Ovary (tissue), 9 donors: ENCODE data around the gene GSK3A. TPM values are rescaled to one million over a fixed set of nuclear protein-coding genes. Genes with fewer than 3 reads are reported as not detected.

Source experiments
- DNase-seq, 5 donors: peaks; one replicate each; pipeline ENCODE4 v3.0.0-alpha.2; 2019 to 2020
- H3K27ac ChIP-seq, 2 donors: fragments of 200-600 bp; one replicate each; pipeline versions ENCODE4 v1.5.1 to v1.8.0; 2019 to 2022
- H3K27me3 ChIP-seq: fragments of 200-600 bp; one replicate; pipeline ENCODE4 v1.8.0; 2022
- H3K36me3 ChIP-seq: fragments of 200-600 bp; sonication (generic); one replicate; pipeline ENCODE4 v1.5.1; 2019
- H3K4me1 ChIP-seq: one replicate; pipeline ENCODE4 v1.8.1; 2013; ENCODE audit warnings: mild to moderate bottlenecking, moderate library complexity; ENCODE audit not compliant: insufficient read depth
- H3K4me3 ChIP-seq: fragments of 200-600 bp; sonication (generic); one replicate; pipeline ENCODE4 v1.5.1; 2017
- H3K9me3 ChIP-seq, 2 donors: fragments of 200-600 bp in 1 of 2; sonication (generic) in 1 of 2; one replicate each; pipeline versions ENCODE4 v1.5.1 to v1.8.1; 2013 to 2019; ENCODE audit warnings: mild to moderate bottlenecking in 1 of 2, moderate library complexity in 1 of 2
- CTCF ChIP-seq, 3 donors: fragments of 450-650 bp in 2 of 3; fragments of 200-600 bp in 1 of 3; IDR thresholded peaks; one replicate each; pipeline versions ENCODE4 v1.5.1 to v1.8.0; 2016 to 2022; ENCODE audit warnings: antibody characterized with exemption in 3 of 3, mild to moderate bottlenecking in 1 of 3
- EP300 ChIP-seq: sonication (generic); formaldehyde crosslinking; IDR thresholded peaks from one replicate; pipeline ENCODE4 v1.6.1; 2017; ENCODE audit warnings: antibody characterized with exemption
- POLR2A ChIP-seq: fragments of 450-650 bp; IDR thresholded peaks from one replicate; pipeline ENCODE4 v1.6.1; 2017; ENCODE audit warnings: antibody characterized with exemption, mild to moderate bottlenecking, moderate library complexity
- WGBS, 3 donors: extraction: QIAGEN DNeasy Blood & Tissue Kit in 1 of 3; methylation state at CpG; one replicate each; pipeline versions ENCODE4 v1.1.5 to v1.1.7; 2013 to 2017; 5-methylcytosine and 5-hydroxymethylcytosine counted together
- intact Hi-C, 4 donors: fragments of 100-400 bp; cut with DNase I; formaldehyde crosslinking; loops; one replicate each; pipeline versions ENCODE4 v1.11.0 to v1.15.1; 2022 to 2023
- polyA plus RNA-seq, 2 donors: library from polyadenylated mRNA; stranded (reverse); fragments of 200-250 nt in 1 of 2; fragments of 350-450 nt in 1 of 2; fragmentation: Illumina TruSeq in 1 of 2; extraction: RNeasy Lipid Tissue Mini Kit (QIAGEN cat#74804) in 1 of 2; gene quantifications; one replicate each; pipeline ENCODE4 v1.2.3, GENCODE V29; 2013 to 2014
- total RNA-seq, 7 donors: library from RNA; depleted of rRNA in 2 of 7; stranded (reverse); fragments of >200 nt in 2 of 7; fragmentation: NEBNext Ultra II Directional in 3 of 7; extraction: Animal tissue kit (Norgen Biotek cat#: 25700) in 3 of 7; gene quantifications; one replicate each; pipeline versions ENCODE4 v1.1.0 to v1.2.4, GENCODE V29; 2016 to 2023
- donor health status: DM: no; HTN: no; CAD: no; lungs with moderate emphysema.
- donor health status: DM: no; HTN: no; CAD: no.
- donor health status: Bipolar disorder and iron deficiency.
- donor health status: DM: yes; HTN: yes; CAD: no.
- donor health status: DM: no; HTN: no; CAD: no.
- donor health status: DM: yes; HTN: yes; CAD: no.

The GSK3A gene
- total and polyA plus RNA-seq, 9 donors, result 16.0 to 40.9 (median 34.9) TPM

DNA sequence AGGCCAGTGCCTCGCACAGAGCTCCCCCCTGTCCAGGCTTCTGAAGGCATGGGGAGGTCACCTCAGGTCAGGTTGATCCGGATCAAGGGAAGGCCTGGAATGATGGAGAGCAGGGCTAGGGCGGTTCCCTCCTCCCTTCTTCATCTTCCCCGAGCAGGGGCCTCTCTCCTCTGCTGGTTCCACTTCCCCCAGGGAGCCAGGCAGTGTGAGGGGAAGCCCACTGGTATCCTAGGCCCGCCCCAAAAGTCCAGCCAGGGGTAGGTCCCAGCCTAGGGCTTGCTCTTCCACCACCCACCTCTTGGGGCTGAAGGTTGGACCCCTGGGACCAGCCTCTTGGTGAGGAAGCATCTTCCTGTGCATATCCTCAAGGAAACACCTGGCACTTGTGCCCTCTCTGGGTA lies 43.1 kb upstream of the GSK3A start:
- no peak for TF ChIP-seq CTCF (IDR thresholded peaks at IDR 0.05)
- no peak for TF ChIP-seq POLR2A
- TF ChIP-seq EP300, result no peak
- H3K27me3 ChIP-seq, result no peaks in the 10 kb centered on the region
- H3K36me3 ChIP-seq, result no peaks in the 10 kb centered on the region
- DNase-seq, result peak in 4 of 5 donors; percentile 43 to 54 (median 53)
- intact Hi-C loops, result loop anchor here in 2 of 4 donors (5.0 kb wide), 1 partner anchor 38 kb away; no protein-coding TSS in a partner anchor
- peak overlapping the region; percentile 64 for H3K4me3 ChIP-seq
- WGBS, 3 donors, result 31 to 34% (median 34%) methylated on average over 5 of the region's 5 CpGs
- no peaks in the 10 kb centered on the region for H3K9me3 ChIP-seq
- H3K27ac ChIP-seq, result peak overlapping the region; percentile 78 to 86
- peaks cover 31% of the 10 kb centered on the region for H3K4me1 ChIP-seq

GRCh38 chr19:42284591-42285341 lies 42.4 kb upstream of the GSK3A start:
- Histone ChIP-seq H3K4me3 (peak overlapping the region; percentile 64), H3K4me1 (peaks cover 31% of the 10 kb centered on the region), H3K36me3 (no peaks in the 10 kb centered on the region), H3K9me3 (no peaks in the 10 kb centered on the region), H3K27ac (peak overlapping the region; percentile 78 to 86), H3K27me3 (no peaks in the 10 kb centered on the region)
- WGBS, 3 donors, result 4% methylated on average over 29 to 40 of the region's 41 CpGs
- DNase-seq, result peak in 4 of 5 donors; percentile 55 to 75 (median 72)
- TF ChIP-seq POLR2A (no peak), CTCF (IDR thresholded peaks at IDR 0.05) (no peak), EP300 (no peak)
- intact Hi-C loops, result loop anchor here in 2 of 4 donors (5.0 kb wide), 1 partner anchor 37 kb away; no protein-coding TSS in a partner anchor

DNA sequence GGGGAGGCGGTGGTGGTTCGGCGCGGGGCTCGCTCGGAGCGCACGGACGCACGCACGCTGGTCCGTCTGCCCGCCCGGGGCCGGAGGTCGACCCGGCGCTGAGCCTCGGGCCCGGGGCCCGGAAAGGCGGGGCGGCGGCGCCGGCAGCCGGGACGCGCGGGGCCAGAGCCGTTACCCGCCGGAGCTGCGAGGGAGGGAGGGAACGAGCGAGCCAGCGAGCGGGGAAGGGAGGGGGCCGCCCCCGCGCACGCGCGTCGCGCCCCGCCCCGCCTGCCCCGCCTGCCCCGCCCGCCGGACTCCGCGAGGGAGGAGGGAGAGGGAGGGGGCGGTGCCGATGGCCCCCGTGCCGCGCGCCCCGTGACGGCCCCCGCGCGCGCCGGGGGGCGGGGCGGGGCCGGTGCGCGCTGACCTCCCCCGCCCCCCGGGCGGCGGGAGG lies 41.7 kb upstream of the GSK3A start:
- Histone ChIP-seq H3K27ac (peak overlapping the region; percentile 92 to 98), H3K9me3 (no peaks in the 10 kb centered on the region), H3K4me1 (peaks cover 35% of the 10 kb centered on the region), H3K27me3 (no peaks in the 10 kb centered on the region), H3K4me3 (peak overlapping the region; percentile 64), H3K36me3 (no peaks in the 10 kb centered on the region)
- intact Hi-C loops, result no loop called here
- 2% methylated on average over 25 to 73 of the region's 76 CpGs for WGBS, 3 donors
- TF ChIP-seq POLR2A (peak; percentile 82), EP300 (no peak)
- peak; percentile 86 to 90 (median 90) for DNase-seq

DNA sequence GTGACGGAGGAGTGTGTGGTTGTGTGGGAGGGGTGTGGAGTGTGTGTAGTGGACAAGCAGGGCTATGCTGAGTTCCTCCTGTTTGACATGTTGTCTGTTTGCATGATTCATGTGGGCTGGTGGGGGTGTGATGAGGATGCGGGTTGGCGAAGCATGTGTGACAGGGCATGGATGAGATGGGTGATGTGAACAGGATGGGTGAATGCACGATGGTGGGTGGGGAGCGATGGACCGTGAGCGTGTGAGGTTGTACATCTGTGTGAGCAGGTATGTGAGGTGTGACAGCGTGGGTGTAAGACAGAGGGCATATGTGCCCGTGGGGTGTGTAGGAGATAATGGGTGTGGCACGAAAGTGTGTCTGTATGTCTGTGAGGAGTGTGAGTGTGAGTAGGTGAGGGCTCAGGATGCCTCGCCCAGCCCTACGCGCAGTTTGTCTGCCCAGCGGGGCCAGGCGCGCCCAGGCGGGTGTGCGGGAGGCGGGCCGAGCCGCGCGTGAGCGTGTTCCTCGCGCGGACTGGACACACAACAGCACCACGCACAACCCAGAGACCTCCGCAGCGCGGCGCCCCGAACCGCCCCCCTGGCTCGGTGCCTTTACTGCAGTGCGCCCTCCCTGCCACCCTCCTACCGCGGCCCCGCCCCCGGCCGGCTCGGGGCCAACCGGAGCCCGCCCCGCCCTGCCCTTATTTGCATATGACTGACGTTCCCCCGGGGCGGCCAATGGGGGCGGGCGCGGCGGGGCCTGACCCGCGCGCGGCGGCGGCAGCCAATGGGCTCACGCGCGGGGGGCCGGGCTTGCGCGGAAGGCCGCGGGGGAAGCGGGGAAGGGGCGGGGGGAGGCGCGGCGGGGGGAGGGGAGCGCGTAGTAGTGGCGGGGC lies 41.0 kb upstream of the GSK3A start:
- DNase-seq, result peak; percentile 96 to 98 (median 97)
- WGBS, 3 donors, result 2 to 3% (median 3%) methylated on average over 33 to 74 of the region's 74 CpGs
- Histone ChIP-seq H3K27ac (peak overlapping the region; percentile 92 to 98), H3K9me3 (no peaks in the 10 kb centered on the region), H3K4me3 (peak overlapping the region; percentile 64), H3K36me3 (no peaks in the 10 kb centered on the region), H3K4me1 (peaks cover 35% of the 10 kb centered on the region), H3K27me3 (no peaks in the 10 kb centered on the region)
- intact Hi-C loops, result no loop called here
- TF ChIP-seq CTCF (IDR thresholded peaks at IDR 0.05) (peak in 1 of 3 donors; percentile 29), POLR2A (peak; percentile 76), EP300 (no peak)
